HepG2 (cell line): ENCODE data around the gene RHBDD2. TPM values are rescaled to one million over a fixed set of nuclear protein-coding genes. Genes with fewer than 3 reads are reported as not detected.

Experiments
- ATAC-seq: fragments of 200-7000 bp; cut with Tn5 transposase; 3 replicates; pipeline ENCODE4 v1.9.1; 2020; ENCODE audit warnings: mild to moderate bottlenecking, moderate library complexity
- BruUV-seq: library from RNA; stranded (reverse); fragments of 400-500 nt; replicated peaks from 2 replicates; lab custom pipeline; 2021; lab: Mats Ljungman, UMichigan
- CTCF ChIA-PET: fragments of 300-600 bp; formaldehyde crosslinking; extraction: SDS; loops from one replicate; lab custom pipeline; 2021; ENCODE audit warnings: low total read pairs, inconsistent platforms, low intra/inter-chr PET ratio; lab: Yijun Ruan, JAX
- POLR2A ChIA-PET: fragments of 350-600 bp; sonication (Branson Sonifier 250); formaldehyde crosslinking; loops from one replicate; lab custom pipeline; 2020; ENCODE audit warnings: antibody characterized with exemption, inconsistent platforms; lab: Yijun Ruan, JAX
- DNase-seq: peaks from one replicate; pipeline ENCODE4 v3.0.0-alpha.2; 2015; ENCODE audit warnings: low spot score
- FAIRE-seq: peaks from 3 replicates; lab custom pipeline; 2011; peaks lifted over from hg19 to GRCh38; lab: Jason Lieb, UNC
- H2AFZ ChIP-seq: one replicate; pipeline ENCODE4 v1.6.1; 2011; ENCODE audit warnings: low read length, inconsistent platforms
- H3K27ac ChIP-seq: fragments of 300-600 bp; 3 replicates; pipeline ENCODE4 v1.8.0; 2011; ENCODE audit warnings: mixed run types, mild to moderate bottlenecking, mixed read lengths, low read length, inconsistent platforms; ENCODE audit not compliant: insufficient read depth; ENCODE audit errors: extremely low read length
- H3K27me3 ChIP-seq, 2 experiments: fragments of 200-600 bp in 1 of 2; 2 replicates in 1 of 2; 3 replicates in 1 of 2; pipeline versions ENCODE4 v1.6.0 to v1.8.0; 2011; ENCODE audit warnings: low read length in 2 of 2, mild to moderate bottlenecking in 2 of 2, moderate library complexity in 2 of 2, inconsistent platforms in 1 of 2; ENCODE audit not compliant: insufficient read depth in 2 of 2, control insufficient read depth in 1 of 2
- H3K36me3 ChIP-seq, 2 experiments: fragments of 200-600 bp in 1 of 2; replicated peaks in 1 of 2; 2 replicates in 1 of 2; 3 replicates in 1 of 2; pipeline versions ENCODE4 v1.5.1 to v1.8.0; 2011; ENCODE audit warnings: low read length in 2 of 2, inconsistent platforms in 1 of 2; ENCODE audit not compliant: insufficient read depth in 2 of 2, control insufficient read depth in 1 of 2
- H3K4me1 ChIP-seq: 2 replicates; pipeline ENCODE4 v1.5.1; 2012; ENCODE audit warnings: low read length, inconsistent platforms; ENCODE audit not compliant: insufficient read depth
- H3K4me2 ChIP-seq: 2 replicates; pipeline ENCODE4 v1.6.0; 2011; ENCODE audit warnings: low read depth, low read length, inconsistent platforms
- H3K4me3 ChIP-seq, 3 experiments: fragments of 200-600 bp in 1 of 3; sonication (generic), shearing (Covaris generic) in 1 of 3; replicated peaks in 1 of 3; 2 replicates each; pipeline ENCODE4 v1.5.1; 2011 to 2016; ENCODE audit warnings: low read length in 3 of 3, inconsistent platforms in 2 of 3, low read depth in 2 of 3, mild to moderate bottlenecking in 2 of 3, control low read depth in 1 of 3, mixed read lengths in 1 of 3; ENCODE audit not compliant: insufficient read depth in 1 of 3
- H3K79me2 ChIP-seq: one replicate; pipeline ENCODE4 v1.6.1; 2011; ENCODE audit warnings: low read length, inconsistent platforms; ENCODE audit not compliant: insufficient read depth
- H3K9ac ChIP-seq: 2 replicates; pipeline ENCODE4 v1.6.0; 2011; ENCODE audit warnings: mild to moderate bottlenecking, low read depth, low read length, inconsistent platforms; ENCODE audit not compliant: insufficient read depth
- H3K9me3 ChIP-seq: 2 replicates; pipeline ENCODE4 v1.5.1; 2012; ENCODE audit warnings: mild to moderate bottlenecking, low read length
- H4K20me1 ChIP-seq: 2 replicates; pipeline ENCODE4 v1.6.0; 2011; ENCODE audit warnings: inconsistent platforms, mild to moderate bottlenecking, low read length, moderate library complexity; ENCODE audit not compliant: insufficient read depth
- AGO2 ChIP-seq: fragments of 200-400 bp; formaldehyde crosslinking; optimal IDR thresholded peaks from 2 replicates; pipeline ENCODE3; 2017; ENCODE audit warnings: mild to moderate bottlenecking, low read depth, low read length, moderate library complexity
- HNRNPL ChIP-seq: fragments of 200-400 bp; formaldehyde crosslinking; IDR thresholded peaks from 2 replicates; pipeline ENCODE4 v1.6.1; 2017; ENCODE audit warnings: mild to moderate bottlenecking, low read depth, low read length
- ZNF781 ChIP-seq: sonication (generic); formaldehyde crosslinking; IDR thresholded peaks from 2 replicates; pipeline ENCODE4 v1.5.1; 2020; ENCODE audit warnings: borderline replicate concordance, mild to moderate bottlenecking, missing genetic modification reagents; ENCODE audit errors: not compliant biosample characterization
- ZSCAN25 ChIP-seq: sonication (generic); formaldehyde crosslinking; IDR thresholded peaks from 2 replicates; pipeline ENCODE4 v1.8.0; 2022; ENCODE audit warnings: mild to moderate bottlenecking, missing genetic modification reagents
- WGBS: methylation state at CpG from one replicate; pipeline ENCODE4 v1.1.6; 2017; ENCODE audit warnings: low lambda C conversion rate; 5-methylcytosine and 5-hydroxymethylcytosine counted together
- in situ Hi-C: cut with HindIII; loops from 2 replicates; pipeline ENCODE4 v1.10.0; 2017; ENCODE audit warnings: low pct_unique_long_range_greater_than_20kb; ENCODE audit not compliant: extremely low pct_ligation_motif_present
- intact Hi-C: fragments of 100-400 bp; cut with micrococcal nuclease; formaldehyde crosslinking; loops from one replicate; pipeline ENCODE4 v1.10.0; 2022; ENCODE audit not compliant: unreplicated experiment
- polyA plus RNA-seq, 8 experiments: library from polyadenylated mRNA; depleted of rRNA in 3 of 8; stranded (reverse) in 7 of 8; unstranded in 1 of 8; fragments of >200 nt; fragmentation: Illumina TruSeq in 4 of 8; extraction: Trizol in 4 of 8; gene quantifications; 2 replicates each; pipeline versions ENCODE4 v1.2.1 to v1.2.3, GENCODE V29; 2011 to 2016; ENCODE audit warnings: low read depth in 4 of 8, missing spikeins in 1 of 8, mixed read lengths in 1 of 8; ENCODE audit not compliant: insufficient read depth in 1 of 8
- total RNA-seq, 5 experiments: library from RNA; depleted of rRNA; stranded (reverse); fragments of >200 nt; fragmentation: Illumina TruSeq; extraction: Trizol; gene quantifications; 2 replicates each; pipeline ENCODE4 v1.2.3, GENCODE V29; 2016; ENCODE audit warnings: low read depth in 1 of 5
- TF ChIP-seq, protein P1 (sequence below): IDR thresholded peaks from 2 replicates; pipeline ENCODE4 v1.6.1; 2016; ENCODE audit warnings: low read depth, control low read depth

Gene RHBDD2
- total and polyA plus RNA-seq, 2 of the 13 experiments (the other 11 are each of a cell fraction or from before 2014, with no cell fraction given): 23.1 to 26.4 TPM

- DNase-seq: no peak
- ChIA-PET POLR2A (interaction anchor here (1.2 kb wide), 1 partner anchor 18 kb away, joined by 3 read pairs; no protein-coding TSS in a partner anchor), CTCF (no interaction called here)
- no peak overlapping the region for H3K9ac ChIP-seq
- H3K9me3 ChIP-seq: no peaks in the 10 kb centered on the region
- no peak overlapping the region for H2AFZ ChIP-seq
- FAIRE-seq: no peak
- peaks cover 18% of the 10 kb centered on the region for H3K4me1 ChIP-seq
- no peaks in the 10 kb centered on the region for H3K27me3 ChIP-seq
- TF ChIP-seq HNRNPL: peak; percentile 63; the same call in 1 of the 2 replicates
- TF ChIP-seq, protein P1, sequence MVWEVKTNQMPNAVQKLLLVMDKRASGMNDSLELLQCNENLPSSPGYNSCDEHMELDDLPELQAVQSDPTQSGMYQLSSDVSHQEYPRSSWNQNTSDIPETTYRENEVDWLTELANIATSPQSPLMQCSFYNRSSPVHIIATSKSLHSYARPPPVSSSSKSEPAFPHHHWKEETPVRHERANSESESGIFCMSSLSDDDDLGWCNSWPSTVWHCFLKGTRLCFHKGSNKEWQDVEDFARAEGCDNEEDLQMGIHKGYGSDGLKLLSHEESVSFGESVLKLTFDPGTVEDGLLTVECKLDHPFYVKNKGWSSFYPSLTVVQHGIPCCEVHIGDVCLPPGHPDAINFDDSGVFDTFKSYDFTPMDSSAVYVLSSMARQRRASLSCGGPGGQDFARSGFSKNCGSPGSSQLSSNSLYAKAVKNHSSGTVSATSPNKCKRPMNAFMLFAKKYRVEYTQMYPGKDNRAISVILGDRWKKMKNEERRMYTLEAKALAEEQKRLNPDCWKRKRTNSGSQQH (CRISPR knock-in tag): no peak
- H3K36me3 ChIP-seq: peaks cover 3 to 31% of the 10 kb centered on the region in 2 experiments; a peak in 4 of 5 replicates
- no peak overlapping the region for H3K4me3 ChIP-seq
- in situ Hi-C loops (no loop called here), intact Hi-C loops (no loop called here)
- no TSS peak for BruUV-seq
- no peak overlapping the region for H3K4me2 ChIP-seq
- no peaks in the 10 kb centered on the region for H3K79me2 ChIP-seq
- ATAC-seq: no peak
- H3K27ac ChIP-seq: no peak overlapping the region
- 98% methylated on average over 11 of the region's 13 CpGs for WGBS
- no peaks in the 10 kb centered on the region for H4K20me1 ChIP-seq
Measured at GRCh38 chr7:75887669-75888369, 9.0 kb downstream of the RHBDD2 start.

DNA sequence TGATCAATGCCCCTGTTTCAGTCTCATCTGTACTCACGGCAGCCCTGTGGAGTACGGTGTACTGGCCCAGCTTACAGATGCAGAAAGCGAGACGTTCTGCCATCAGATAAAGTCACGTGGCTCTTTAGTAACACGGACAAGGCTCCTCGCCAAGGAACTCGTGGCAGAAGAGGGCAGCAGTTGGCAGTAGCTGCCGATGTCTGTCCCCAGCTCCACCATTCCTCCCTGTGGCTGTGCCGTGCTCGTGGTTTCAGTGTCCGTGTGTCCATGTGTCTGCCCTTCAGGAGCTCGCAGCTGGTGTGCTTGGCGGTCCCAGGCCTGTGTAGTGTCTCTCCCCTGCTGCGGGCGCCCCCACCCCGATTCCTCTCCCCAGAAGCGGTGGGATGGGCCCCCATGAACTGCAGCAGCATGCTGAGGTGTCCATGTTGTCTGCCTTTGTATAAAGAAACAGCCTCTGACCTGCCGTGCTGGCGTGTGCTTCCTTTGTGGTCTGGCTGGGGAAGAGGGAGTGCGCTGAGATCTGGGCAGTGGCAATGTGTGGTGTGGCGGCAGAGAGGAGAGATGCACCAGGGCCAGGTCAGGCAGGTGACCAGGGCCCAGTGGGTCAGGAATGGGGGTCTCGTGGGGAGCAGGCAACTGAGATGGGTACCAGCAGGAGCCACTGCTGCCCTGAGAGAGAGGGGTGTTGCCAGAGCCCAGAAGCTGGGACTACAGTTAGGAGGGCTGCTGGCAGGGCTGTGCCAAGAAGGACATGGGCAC, 9.8 kb downstream of the RHBDD2 start:
- CTCF ChIA-PET: no interaction called here
- intact Hi-C loops: no loop called here
- no peak overlapping the region for H3K9ac ChIP-seq
- no peaks in the 10 kb centered on the region for H3K9me3 ChIP-seq
- no peak overlapping the region for H3K4me3 ChIP-seq
- TSS peak; percentile 33 for BruUV-seq
- peaks cover 3 to 24% of the 10 kb centered on the region in 2 experiments; a peak in 3 of 5 replicates for H3K36me3 ChIP-seq
- no peak for ATAC-seq
- H3K4me2 ChIP-seq: no peak overlapping the region
- H3K27ac ChIP-seq: no peak overlapping the region
- H3K27me3 ChIP-seq: no peaks in the 10 kb centered on the region
- no peak for DNase-seq
- no peaks in the 10 kb centered on the region for H3K79me2 ChIP-seq
- no peaks in the 10 kb centered on the region for H4K20me1 ChIP-seq
- no peak overlapping the region for H2AFZ ChIP-seq
- in situ Hi-C loops: no loop called here
- FAIRE-seq: no peak
- POLR2A ChIA-PET: interaction anchor here (1.2 kb wide), 1 partner anchor 17 kb away, joined by 3 read pairs; no protein-coding TSS in a partner anchor
- WGBS: 96% methylated on average over 19 of the region's 23 CpGs
- TF ChIP-seq ZNF781 (no peak), ZSCAN25 (CRISPR knock-in tag) (no peak), AGO2 (peak; percentile 88)
- TF ChIP-seq, all 625 proteins: peak for 1
- H3K4me1 ChIP-seq: peaks cover 19% of the 10 kb centered on the region
